Astrocyte of the spinal cord (primary cell): ENCODE measurements around the gene TRAF5.

Experiments
- DNase-seq: peaks from one replicate; pipeline ENCODE4 v3.0.0; 2011; ENCODE audit warnings: low read depth, low spot score
- H3K4me3 ChIP-seq: 2 replicates; pipeline ENCODE4 v1.5.1; 2011; ENCODE audit warnings: low read depth, mild to moderate bottlenecking, low read length, moderate library complexity
- in situ Hi-C: cut with HindIII; loops from 2 replicates; pipeline ENCODE4 v1.10.0; 2017; ENCODE audit warnings: low sequenced_read_pairs
- TF ChIP-seq, protein P1 (sequence below): IDR thresholded peaks from 2 replicates; pipeline ENCODE4 v1.5.1; 2012; ENCODE audit warnings: low read depth, mild to moderate bottlenecking, low read length, inconsistent platforms

Gene TRAF5

DNA sequence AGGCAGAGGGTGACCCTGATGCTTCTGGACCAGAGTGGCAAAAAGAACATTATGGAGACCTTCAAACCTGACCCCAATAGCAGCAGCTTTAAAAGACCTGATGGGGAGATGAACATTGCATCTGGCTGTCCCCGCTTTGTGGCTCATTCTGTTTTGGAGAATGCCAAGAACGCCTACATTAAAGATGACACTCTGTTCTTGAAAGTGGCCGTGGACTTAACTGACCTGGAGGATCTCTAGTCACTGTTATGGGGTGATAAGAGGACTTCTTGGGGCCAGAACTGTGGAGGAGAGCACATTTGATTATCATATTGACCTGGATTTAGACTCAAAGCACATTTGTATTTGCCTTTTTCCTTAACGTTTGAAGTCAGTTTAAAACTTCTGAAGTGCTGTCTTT, 45.8 kb downstream of the TRAF5 start:
- TF ChIP-seq, protein P1, sequence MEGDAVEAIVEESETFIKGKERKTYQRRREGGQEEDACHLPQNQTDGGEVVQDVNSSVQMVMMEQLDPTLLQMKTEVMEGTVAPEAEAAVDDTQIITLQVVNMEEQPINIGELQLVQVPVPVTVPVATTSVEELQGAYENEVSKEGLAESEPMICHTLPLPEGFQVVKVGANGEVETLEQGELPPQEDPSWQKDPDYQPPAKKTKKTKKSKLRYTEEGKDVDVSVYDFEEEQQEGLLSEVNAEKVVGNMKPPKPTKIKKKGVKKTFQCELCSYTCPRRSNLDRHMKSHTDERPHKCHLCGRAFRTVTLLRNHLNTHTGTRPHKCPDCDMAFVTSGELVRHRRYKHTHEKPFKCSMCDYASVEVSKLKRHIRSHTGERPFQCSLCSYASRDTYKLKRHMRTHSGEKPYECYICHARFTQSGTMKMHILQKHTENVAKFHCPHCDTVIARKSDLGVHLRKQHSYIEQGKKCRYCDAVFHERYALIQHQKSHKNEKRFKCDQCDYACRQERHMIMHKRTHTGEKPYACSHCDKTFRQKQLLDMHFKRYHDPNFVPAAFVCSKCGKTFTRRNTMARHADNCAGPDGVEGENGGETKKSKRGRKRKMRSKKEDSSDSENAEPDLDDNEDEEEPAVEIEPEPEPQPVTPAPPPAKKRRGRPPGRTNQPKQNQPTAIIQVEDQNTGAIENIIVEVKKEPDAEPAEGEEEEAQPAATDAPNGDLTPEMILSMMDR: no peak
- in situ Hi-C loops: no loop called here
- DNase-seq: no peak
- H3K4me3 ChIP-seq: no peak overlapping the region

DNA sequence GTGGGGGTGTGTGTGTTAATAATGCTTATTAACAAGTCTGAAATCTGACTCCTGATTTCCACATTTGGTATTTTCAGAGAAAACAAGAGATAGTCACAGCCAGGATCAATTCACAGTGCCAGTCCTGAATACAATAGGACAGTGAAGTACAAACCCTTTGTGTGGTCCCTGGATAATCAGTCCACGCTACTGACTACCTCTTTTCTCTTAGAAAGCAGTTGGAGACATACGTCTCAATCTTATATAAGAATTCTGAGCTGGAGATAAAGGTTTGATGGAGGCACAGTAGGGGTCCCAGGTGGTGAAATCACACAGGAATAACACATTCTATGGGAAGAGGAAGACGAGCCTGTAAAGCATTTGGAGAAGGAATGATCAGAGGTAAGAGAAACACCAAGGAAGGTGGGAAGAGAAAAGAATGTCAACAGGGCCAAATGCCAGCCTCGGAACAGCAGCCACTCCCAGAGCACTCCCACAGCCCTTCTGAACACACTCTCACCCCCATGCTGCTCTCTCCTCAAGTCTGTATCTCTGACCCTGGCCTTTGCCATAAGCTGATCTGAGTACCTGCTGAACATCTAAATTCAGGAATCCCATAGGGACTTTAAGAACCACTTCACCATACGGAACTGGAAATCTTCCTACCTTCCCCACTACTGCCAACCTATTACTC, 48.6 kb downstream of the TRAF5 start:
- DNase-seq: no peak
- TF ChIP-seq, protein P1: no peak
- H3K4me3 ChIP-seq: no peak overlapping the region
- in situ Hi-C loops: no loop called here

DNA sequence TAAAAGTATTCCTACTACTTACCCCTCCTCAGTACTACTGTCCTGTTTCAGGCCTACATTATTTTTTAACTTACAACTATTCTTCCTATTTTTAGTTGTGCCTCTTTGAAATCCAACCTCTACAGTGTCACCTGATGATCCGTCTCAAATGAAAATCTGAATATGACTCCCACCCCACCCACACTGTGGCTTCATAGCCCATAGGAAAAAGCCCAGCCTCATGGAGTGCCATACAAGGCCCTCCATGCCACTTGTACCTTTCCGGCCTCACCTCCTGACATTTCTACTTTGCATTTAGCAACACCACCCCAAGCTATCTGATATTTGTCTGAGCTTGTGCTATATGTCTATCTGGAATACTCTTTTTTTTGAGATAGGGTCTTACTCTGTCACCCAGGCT, 49.3 kb downstream of the TRAF5 start:
- in situ Hi-C loops: no loop called here
- DNase-seq: no peak
- TF ChIP-seq, protein P1: no peak
- no peak overlapping the region for H3K4me3 ChIP-seq

DNA sequence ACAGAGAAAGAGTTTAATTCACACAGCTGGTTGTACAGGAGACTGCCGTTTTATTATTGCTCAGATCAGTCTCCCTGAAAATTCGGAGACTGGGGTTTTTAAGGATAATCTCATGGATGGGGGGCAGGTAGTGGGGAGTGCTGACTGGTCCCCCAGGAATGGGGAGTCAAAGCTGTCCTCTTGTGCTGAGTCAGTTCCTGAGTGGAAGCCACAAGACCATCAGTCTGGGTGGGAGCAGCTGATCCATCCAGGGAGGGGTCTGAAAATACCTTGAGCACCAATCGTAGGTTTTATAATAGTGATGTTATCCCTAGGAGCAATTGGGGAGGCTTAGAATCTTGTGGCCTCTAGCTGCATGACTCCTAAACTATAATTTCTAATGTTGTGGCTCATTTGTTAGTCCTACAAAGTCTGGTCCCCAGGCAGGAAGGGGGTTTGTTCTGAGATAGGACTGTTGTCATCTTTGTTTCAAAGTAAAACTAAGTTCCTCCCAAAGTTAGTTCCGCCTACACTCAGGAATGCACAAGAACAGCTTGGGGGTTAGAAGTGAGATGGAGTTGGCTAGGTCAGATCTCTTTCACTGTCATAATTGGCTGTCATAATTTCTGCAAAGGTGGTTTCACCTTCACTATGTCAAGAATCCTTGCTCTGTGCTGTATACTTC, 50.3 kb downstream of the TRAF5 start:
- in situ Hi-C loops: no loop called here
- TF ChIP-seq, protein P1: no peak
- DNase-seq: no peak
- no peak overlapping the region for H3K4me3 ChIP-seq

DNA sequence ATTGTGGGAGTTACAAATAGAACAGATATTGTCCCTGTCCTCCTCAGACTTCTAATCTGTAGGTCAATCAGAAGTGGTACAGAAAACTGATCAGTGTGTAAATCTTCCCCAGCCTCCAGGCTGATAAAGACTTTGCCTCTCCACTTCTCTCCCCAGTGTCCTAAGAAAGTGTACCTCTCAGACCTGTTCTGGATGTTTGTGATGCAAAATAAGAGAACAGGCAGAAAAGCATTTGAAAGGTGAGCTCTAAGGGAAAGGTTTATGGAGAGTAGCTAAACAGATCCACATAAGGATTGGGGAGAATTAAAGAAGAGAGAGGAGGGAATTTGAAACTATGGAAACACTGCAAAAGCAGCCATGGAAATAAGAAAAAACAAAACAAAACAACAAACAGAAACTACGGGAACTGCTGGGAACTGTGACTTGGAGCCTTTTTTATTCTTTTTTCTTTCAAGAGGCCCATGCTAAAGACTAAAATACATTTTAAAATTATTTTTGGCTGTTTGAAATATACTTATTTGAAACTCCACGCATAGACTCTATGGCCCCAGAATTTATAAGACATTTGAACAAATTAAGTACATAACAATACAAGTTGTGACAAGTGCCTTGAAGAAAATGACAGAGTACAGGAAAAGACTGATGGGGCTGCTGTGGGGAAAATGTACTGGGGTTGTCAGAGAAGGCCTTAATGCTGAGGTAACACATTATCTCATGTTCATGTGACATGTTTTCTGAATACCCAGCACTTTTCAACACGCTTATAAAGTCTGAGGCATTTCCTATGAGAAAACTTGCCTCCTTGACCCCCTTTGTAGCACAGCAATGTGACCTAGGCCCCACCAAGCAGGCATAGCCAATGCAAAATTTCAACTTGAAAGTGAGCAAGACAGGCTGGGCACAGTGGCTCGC, 51.2 kb downstream of the TRAF5 start:
- in situ Hi-C loops: no loop called here
- no peak overlapping the region for H3K4me3 ChIP-seq
- TF ChIP-seq, protein P1: no peak
- no peak for DNase-seq

DNA sequence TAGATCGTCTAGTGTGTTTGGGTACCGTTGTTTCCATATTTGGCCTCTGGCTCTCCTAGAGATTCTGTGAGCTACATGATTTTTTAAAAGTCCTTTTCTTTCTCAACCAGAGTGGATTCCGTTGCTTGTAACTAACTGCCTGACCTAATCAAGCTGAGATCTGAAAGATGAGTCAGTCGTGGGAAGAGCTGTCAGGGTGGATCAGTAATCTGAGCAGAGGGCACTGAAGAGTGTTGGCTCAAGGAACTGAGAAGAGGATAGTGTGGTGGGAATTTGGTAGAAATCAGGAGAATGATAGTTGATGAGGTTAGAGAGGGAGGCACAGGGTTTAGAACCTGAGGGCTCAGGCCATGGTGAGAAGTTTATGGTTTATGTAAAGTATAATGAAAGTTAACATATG, 52.2 kb downstream of the TRAF5 start:
- DNase-seq: peak; percentile 49
- no peak overlapping the region for H3K4me3 ChIP-seq
- TF ChIP-seq, protein P1: no peak
- in situ Hi-C loops: no loop called here
